Non-pigmented ciliary epithelial cell (primary cell): ENCODE measurements around the gene TNFRSF21.
"Not testable (repeated sequence)": the region's sequence is repeated elsewhere in the genome, so short reads cannot be mapped to it uniquely, and the experiment has no call there.

Source experiments
- DNase-seq: peaks from one replicate; pipeline ENCODE4 v3.0.0-alpha.2; 2010; ENCODE audit warnings: low read depth

Gene TNFRSF21

DNA sequence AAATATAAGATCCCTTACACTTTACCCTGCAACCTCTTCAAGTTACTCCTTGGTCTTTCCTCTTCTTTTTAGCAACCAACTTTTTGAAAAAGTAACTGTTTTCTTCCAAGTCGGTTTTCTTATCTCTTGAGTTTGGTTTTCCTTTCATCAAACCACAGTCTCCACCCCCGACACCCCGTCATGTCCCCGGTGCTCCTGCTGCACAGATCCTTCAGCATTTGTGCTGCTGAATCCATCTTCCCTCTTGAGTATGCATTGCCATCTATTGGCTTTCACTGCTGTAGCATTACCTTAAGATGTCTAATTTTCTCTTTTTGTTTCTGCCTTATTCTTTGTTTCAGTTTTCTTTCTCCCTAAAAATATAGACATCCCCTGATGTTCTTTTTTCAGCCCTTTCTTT lies 11.9 kb upstream of the TNFRSF21 start:
- no peak for DNase-seq

DNA sequence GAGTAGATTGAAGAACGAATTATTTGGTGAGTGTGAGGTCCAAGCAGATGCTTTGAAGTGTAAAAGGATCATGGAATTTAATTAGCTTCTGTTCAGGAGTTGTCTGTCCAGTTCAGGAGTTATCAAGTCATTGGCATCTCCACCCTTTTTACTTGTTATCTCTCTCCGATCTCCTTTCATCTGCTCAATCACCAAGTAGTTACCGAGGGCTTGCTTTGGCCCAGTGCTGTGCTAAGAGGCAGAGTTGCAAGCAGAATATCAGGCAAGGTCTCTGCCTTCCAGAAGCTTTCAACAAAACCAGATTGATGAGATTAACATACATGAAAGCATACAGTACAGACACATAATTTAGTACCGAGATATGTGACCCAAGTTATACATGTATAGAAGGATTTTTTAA lies 10.2 kb upstream of the TNFRSF21 start:
- DNase-seq = no peak

- no peak for DNase-seq
These were observed 9.7 kb upstream of the TNFRSF21 start for GRCh38 chr6:47319382-47319781.

GRCh38 chr6:47318236-47318989 lies 8.7 kb upstream of the TNFRSF21 start:
- DNase-seq = no peak

GRCh38 chr6:47315181-47315580 lies 5.5 kb upstream of the TNFRSF21 start:
- DNase-seq = not testable (repeated sequence)

DNA sequence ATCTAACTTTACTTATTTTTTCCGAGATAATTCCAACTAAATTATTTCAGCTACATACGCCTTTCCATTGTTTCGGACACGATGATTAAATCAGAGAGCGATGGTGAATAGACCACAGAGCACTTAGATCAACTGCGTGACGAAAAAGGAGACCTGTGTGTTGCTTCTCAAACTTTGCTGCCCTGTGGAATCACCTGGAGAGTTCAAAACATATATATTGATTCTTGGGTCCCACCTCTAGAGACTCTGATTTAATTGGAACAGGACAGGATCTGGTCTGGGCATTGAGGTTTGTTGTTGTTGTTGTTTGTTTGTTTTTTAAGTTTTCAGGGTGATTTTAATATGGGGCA lies 401 bp upstream of the TNFRSF21 start:
- no peak for DNase-seq

DNA sequence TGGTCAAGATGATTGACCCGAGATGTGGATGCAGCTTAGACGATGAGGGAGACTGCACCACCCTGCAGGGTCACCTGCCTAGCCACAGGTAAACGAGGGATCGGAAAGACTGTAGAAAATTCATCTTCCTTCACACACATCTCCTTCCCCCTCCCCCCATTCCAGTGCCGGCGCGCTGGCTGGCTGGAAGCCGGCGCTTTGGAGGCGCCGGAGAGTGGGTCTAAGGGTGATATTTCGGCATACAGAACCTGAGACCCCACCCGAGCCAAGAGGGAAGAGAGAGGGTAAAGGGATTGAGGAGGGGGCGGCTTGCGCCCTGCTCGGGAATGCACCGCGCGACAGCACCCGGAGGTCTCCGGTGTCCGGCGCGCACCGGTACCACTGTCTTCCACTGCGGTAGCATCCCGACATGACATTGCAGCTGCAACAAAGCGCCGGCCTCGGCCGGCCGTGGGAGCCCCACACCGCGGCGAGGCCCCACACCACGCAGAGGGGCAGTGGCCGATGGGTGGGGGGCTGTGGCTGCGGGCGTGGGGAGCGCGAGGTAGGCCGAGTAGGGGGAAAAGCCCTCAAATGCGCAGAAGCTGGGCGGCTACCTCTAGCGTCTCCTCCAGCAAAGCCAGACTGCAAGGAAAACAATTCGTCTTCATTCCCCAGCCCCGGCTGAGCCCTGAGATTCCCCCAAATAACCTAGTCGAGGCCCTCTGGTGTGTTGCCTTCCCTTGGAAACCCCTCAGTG lies 984 bp downstream of the TNFRSF21 start:
- no peak for DNase-seq

GRCh38 chr6:47308198-47308517 lies 1.5 kb downstream of the TNFRSF21 start:
- no peak for DNase-seq

DNA sequence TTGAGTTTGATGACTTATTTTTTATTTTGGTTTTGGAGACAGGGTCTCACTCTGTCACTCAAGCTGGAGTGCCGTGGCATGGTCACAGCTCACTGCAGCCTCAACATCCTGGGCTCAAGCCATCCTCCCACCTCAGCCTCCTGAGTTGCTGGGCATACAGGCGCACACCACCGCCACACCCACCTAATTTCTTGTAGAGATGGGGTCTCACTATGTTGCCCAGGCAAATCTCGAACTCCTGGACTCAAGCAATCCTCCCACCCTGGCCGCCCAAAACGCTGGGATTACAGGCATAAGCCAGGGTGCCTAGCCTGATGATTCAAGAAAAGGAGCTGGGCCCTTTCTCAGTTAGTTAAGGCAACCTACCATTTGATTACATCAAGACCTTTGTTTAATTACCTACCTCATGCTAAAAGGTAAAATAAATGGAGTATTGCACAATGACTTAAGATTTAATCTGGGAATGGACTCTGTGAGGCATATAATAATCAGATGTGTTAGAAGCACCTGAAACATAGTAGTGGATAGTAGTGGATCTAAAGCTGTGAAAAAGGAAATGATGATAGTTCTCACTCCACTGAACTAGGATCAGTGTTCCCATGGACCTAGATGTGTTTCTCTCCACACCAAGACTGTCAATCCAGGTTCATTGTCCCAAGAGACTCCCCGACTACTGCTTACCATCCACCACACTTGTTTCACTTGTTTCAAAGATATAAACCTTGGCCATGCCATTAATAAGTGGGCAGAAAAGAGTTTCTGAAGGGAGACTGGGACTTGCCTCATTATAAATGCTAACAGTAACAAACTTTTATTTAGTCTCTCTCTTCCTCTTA lies 2.1 kb downstream of the TNFRSF21 start:
- no peak for DNase-seq

DNA sequence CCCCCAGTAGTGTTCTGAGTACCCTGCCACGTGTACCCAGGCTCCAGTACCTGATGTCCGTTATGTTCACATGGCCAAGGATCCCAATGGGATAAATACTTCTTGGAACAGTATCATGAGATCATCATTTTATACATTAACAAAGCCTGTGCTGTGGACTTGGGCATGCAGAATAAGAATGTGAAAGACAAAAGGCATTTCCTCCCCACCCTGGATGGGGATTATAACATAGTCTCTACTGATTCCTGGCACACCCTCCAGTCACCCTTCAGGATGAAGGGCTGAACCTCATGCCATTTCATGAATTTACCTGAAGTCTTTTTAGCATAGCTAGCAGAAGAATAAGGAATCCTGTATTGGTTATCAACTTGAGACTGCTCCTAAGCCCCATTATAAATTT lies 2.8 kb downstream of the TNFRSF21 start:
- DNase-seq = no peak

GRCh38 chr6:47303861-47304260 lies 5.8 kb downstream of the TNFRSF21 start:
- no peak for DNase-seq

DNA sequence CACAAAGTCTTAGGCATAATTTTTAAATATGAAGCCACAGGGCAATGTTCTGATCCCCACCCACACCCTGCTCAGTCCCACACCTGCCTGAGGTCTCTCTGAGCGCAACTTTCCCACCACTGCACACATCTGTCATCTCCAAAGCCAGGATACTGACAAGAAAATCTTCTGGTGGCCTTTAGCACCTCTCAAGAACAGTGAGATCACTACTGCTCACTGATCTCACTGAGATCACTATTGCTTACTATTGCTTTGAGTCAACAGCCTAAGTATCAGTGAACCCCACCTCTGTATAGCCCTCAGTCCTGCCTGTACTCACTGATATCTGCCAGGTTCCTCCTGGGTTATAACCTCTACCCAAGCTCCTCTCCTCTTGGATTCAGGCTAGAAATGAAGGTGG lies 6.4 kb downstream of the TNFRSF21 start:
- DNase-seq = no peak

GRCh38 chr6:47302043-47302442 lies 7.7 kb downstream of the TNFRSF21 start:
- no peak for DNase-seq

GRCh38 chr6:47301441-47301840 lies 8.3 kb downstream of the TNFRSF21 start:
- DNase-seq = no peak

DNA sequence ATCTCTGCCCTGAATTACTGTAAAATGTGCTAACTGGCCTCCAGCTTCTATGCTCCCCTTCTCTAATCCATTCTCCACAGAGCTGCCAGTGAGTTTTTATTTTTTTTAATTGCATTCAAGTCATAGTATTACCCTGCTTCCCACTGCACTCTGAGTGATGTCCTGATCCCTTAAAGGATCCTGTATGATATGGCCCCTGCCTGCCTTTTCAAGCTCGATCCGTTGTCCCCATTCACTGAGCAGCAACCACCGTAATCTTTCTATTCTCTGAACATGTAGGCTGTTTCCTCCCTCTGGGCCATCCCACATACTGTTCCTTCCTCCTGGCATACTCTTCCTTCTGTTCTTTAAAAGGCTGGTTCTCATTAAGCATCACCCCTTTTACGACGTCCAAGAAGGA lies 9.3 kb downstream of the TNFRSF21 start:
- no peak for DNase-seq

GRCh38 chr6:47299965-47300364 lies 9.7 kb downstream of the TNFRSF21 start:
- no peak for DNase-seq

- no peak for DNase-seq
These were observed 11.2 kb downstream of the TNFRSF21 start for GRCh38 chr6:47298475-47298874.

GRCh38 chr6:47294990-47295389 lies 14.7 kb downstream of the TNFRSF21 start:
- no peak for DNase-seq

GRCh38 chr6:47292944-47293343 lies 16.8 kb downstream of the TNFRSF21 start:
- DNase-seq = no peak

GRCh38 chr6:47292027-47292426 lies 17.7 kb downstream of the TNFRSF21 start:
- DNase-seq = no peak

DNA sequence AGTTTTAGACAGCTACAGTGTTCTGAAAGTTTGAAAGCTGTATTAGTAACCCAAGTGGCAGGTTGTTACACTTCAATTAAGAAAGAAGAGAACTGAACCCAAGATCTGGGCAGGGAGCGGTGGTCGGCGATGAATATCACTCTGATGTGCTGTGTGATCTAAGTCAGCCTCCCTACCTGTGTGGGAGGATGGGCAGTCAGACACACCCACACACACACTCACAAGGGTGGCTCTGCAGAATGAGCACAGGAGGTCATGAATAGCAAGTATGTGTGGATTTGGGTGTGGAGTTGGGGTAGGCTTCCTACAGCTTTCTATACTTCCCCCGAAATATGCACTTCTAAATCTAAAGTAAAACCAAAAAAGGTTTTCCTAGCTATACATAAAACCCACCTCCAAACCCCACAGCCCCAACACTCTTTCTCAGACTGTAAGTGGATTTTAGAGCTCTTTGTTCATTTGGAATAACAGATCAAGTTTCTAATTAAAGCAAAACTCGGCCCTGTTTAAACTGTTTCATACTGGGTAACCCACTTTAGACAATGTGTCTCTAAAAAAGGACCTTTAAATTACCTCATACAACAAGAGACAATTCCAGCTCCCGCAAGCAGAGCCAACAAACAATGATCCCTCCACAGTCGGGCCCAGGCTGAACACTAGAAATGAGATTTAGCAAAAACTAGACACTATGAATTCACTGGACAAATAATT lies 19.4 kb downstream of the TNFRSF21 start:
- DNase-seq = no peak
